ENCODE results near the gene ACBD4. TPM values are rescaled to one million over a fixed set of nuclear protein-coding genes. Genes with fewer than 3 reads are reported as not detected.

ACBD4 gene
- total RNA-seq, 1 donor from 2014 or later, result 3.9 TPM

DNA sequence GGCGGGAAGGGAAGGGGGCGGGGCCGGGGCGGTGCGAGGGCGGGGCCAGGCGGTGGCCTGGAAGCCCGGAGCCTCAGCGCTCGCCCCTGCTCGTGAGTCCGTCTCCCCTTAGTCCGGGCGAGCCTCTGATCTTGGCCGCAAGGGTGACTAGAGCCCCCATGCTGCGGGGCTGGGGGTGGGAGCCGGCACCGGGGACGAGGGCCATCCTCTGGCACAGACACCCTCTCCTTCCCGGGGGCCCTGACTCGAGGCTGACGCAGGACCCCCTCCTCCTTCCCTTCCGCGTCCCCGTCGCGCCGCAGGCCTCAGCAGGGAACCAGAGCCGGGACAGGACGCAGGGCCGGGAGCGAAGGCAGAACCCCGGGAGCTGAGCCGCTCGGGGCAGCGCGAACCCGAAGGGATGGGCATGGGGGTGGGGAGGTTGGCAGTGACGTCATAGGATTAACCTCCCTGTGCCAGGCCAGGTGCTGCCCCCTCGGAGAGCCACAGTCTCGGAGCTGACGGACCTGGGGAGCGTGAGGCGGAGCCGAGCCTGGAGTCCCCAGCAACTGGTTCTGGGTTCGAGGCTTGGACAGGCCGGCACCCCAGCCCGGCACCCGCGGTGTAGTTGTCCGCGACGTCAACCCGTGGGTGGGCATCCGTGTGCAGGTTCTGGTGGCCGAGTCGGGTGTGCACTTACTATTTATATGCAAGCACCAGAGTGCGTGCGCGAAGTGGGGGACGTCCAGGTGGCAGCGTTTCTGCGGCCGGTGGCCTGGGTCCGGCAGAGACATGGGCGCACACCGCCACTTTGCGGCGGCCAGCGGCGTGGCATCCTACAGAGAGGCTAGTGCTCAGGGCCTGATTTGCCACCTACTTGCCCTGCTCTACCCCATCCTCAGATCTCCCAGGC, 2.7 kb upstream of the ACBD4 start:
- H3K4me1 Mint-ChIP-seq (ENCODE audit: low read depth, unreplicated experiment), result peaks cover 14% of the 10 kb centered on the region
- peak overlapping the region; percentile 88 for H2AFZ ChIP-seq (ENCODE audit: low read depth, low read length)

GRCh38 chr17:45135978-45136791, 698 bp downstream of the ACBD4 start:
- Histone ChIP-seq H3K36me3 (ENCODE audit: insufficient read depth, low read length) (no peaks in the 10 kb centered on the region), H3K79me2 (ENCODE audit: insufficient read depth, low read length) (peaks cover 10% of the 10 kb centered on the region), H3K27ac (ENCODE audit: low read depth, low read length) (peak overlapping the region; percentile 7), H3K9me3 (ENCODE audit: insufficient read depth, low read depth, low read length) (no peaks in the 10 kb centered on the region), H2AFZ (ENCODE audit: low read depth, low read length) (peak overlapping the region; percentile 68), H3K9ac (ENCODE audit: low read length) (peak overlapping the region; percentile 63), H3K4me3 (ENCODE audit: insufficient read depth, low read depth, low read length) (peak overlapping the region; percentile 60), H3K4me2 (ENCODE audit: low read length) (peak overlapping the region; percentile 86), H3K4me1 (ENCODE audit: insufficient read depth, low read length) (peaks cover 12% of the 10 kb centered on the region), H4K20me1 (ENCODE audit: insufficient read depth, low read length) (peaks cover 5% of the 10 kb centered on the region), H3K27me3 (ENCODE audit: insufficient read depth, low read length) (no peaks in the 10 kb centered on the region)
- FAIRE-seq (no peak), DNase-seq (ENCODE audit: low read depth) (no peak)
- H3K36me3 Mint-ChIP-seq (ENCODE audit: low read depth, unreplicated experiment), result peaks cover 2% of the 10 kb centered on the region
- H3K9me3 Mint-ChIP-seq (ENCODE audit: unreplicated experiment), result no peaks in the 10 kb centered on the region
- TF ChIP-seq, protein P1, sequence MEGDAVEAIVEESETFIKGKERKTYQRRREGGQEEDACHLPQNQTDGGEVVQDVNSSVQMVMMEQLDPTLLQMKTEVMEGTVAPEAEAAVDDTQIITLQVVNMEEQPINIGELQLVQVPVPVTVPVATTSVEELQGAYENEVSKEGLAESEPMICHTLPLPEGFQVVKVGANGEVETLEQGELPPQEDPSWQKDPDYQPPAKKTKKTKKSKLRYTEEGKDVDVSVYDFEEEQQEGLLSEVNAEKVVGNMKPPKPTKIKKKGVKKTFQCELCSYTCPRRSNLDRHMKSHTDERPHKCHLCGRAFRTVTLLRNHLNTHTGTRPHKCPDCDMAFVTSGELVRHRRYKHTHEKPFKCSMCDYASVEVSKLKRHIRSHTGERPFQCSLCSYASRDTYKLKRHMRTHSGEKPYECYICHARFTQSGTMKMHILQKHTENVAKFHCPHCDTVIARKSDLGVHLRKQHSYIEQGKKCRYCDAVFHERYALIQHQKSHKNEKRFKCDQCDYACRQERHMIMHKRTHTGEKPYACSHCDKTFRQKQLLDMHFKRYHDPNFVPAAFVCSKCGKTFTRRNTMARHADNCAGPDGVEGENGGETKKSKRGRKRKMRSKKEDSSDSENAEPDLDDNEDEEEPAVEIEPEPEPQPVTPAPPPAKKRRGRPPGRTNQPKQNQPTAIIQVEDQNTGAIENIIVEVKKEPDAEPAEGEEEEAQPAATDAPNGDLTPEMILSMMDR (IDR thresholded peaks at IDR 0.05; ENCODE audit: insufficient read depth, low read depth, low read length), result no peak
- no peak for TF ChIP-seq EZH2 (IDR thresholded peaks at IDR 0.05; ENCODE audit: insufficient read depth, low read length)
- H3K27ac Mint-ChIP-seq (ENCODE audit: unreplicated experiment), result peak overlapping the region; percentile 41
- no peaks in the 10 kb centered on the region for H3K27me3 Mint-ChIP-seq (ENCODE audit: low read depth, unreplicated experiment)
- H3K4me1 Mint-ChIP-seq (ENCODE audit: low read depth, unreplicated experiment), result peaks cover 3% of the 10 kb centered on the region
- H3K4me3 Mint-ChIP-seq (ENCODE audit: unreplicated experiment), result peak overlapping the region; percentile 81

More for the DNA sequence above, 2.7 kb upstream of the ACBD4 start:
- Histone ChIP-seq H3K27ac (ENCODE audit: low read depth, low read length) (peak overlapping the region; percentile 90), H3K27me3 (ENCODE audit: insufficient read depth, low read length) (no peaks in the 10 kb centered on the region), H3K4me2 (ENCODE audit: low read length) (peak overlapping the region; percentile 98), H3K9ac (ENCODE audit: low read length) (peak overlapping the region; percentile 90), H3K36me3 (ENCODE audit: insufficient read depth, low read length) (no peaks in the 10 kb centered on the region), H3K79me2 (ENCODE audit: insufficient read depth, low read length) (peaks cover 38% of the 10 kb centered on the region), H3K4me1 (ENCODE audit: insufficient read depth, low read length) (peaks cover 32% of the 10 kb centered on the region), H3K4me3 (ENCODE audit: insufficient read depth, low read depth, low read length) (peak overlapping the region; percentile 73), H4K20me1 (ENCODE audit: insufficient read depth, low read length) (peaks cover 12% of the 10 kb centered on the region), H3K9me3 (ENCODE audit: insufficient read depth, low read depth, low read length) (no peaks in the 10 kb centered on the region)
- Mint-ChIP-seq H3K36me3 (ENCODE audit: low read depth, unreplicated experiment) (no peaks in the 10 kb centered on the region), H3K9me3 (ENCODE audit: unreplicated experiment) (no peaks in the 10 kb centered on the region), H3K27me3 (ENCODE audit: low read depth, unreplicated experiment) (no peaks in the 10 kb centered on the region), H3K27ac (ENCODE audit: unreplicated experiment) (peak overlapping the region; percentile 26), H3K4me3 (ENCODE audit: unreplicated experiment) (peak overlapping the region; percentile 87)
- DNase-seq (ENCODE audit: low read depth) (peak; percentile 52), FAIRE-seq (no peak)
- TF ChIP-seq EZH2 (IDR thresholded peaks at IDR 0.05; ENCODE audit: insufficient read depth, low read length), result no peak
- TF ChIP-seq, protein P1 (IDR thresholded peaks at IDR 0.05; ENCODE audit: insufficient read depth, low read depth, low read length), result peak; percentile 54
